SHP77 (cell line): Measurements from ENCODE around the gene KLHL21.
A peak's percentile ranks its signal among the peaks of the same experiment; 100 is the strongest.

Source experiments
- DNase-seq, 2 experiments: peaks; one replicate each; lab custom pipeline; 2025; lab: John Stamatoyannopoulos, UW

KLHL21 gene

DNA sequence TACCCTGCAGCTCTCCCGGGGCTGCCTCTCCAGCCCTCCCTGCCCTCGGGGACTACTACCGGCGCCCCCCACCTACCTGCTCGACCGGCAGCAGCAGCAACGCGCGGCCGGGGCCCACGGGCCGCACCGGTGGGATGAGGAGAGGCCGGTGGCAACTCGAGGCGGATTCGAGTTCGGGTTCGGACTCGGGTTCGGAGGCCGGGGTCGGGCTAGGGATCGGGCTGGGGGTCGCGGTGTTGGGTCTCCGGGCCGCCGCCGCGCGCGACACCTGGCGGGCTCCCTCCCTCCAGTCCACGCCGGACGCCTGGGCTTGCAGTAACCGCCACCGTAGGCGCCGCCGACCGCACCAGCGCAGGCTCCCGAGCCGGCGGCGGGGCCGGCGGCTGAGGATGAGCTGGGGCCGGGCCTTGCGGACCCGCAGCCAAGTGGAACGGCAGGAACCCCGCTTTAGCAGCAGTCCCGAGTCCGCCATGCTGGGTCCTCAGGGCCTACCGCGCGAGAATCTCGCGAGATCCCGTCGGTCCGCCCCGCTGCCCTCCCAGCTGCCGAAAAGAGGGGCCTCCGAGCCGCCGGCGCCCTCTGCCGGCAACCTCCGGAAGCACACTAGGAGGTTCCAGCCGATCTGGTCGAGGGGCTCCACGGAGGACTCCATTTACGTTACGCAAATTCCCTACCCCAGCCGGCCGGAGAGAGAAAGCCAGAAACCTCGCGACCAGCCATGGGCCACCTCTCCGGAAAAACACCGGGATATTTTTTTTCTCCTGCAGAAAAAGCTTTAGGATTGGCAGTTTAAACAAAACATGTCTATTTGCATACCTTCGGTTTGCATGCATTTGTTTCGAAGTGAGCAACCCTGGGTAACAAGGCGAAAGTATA, 48.4 kb downstream of the KLHL21 start, which contains the start of gene NOL9:
TSS of gene NOL9 (minus strand) at position 483 of the 876 bp plus-strand sequence. CDS start at position 472, 11 bp downstream.
- DNase-seq, result peak; percentile 74 to 86

DNA sequence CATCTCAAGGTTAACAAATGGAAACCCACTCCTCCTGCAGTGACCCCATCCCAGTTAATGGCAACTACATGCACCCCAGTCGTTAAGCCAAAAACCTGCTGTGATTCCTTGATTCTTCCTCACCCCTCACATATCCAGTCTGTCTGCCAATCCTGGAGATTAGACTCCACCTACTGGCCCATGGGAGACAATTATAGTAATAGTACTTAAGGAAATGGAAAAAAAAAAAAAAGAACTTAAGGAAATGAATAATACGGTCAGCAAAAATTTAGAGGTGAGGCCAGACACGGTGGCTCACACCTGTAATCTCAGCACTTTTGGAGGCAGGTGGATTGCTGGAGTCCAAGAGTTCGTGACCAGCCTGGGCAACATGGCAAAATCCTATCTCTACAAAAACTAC, 55.4 kb downstream of the KLHL21 start:
- no peak for DNase-seq

DNA sequence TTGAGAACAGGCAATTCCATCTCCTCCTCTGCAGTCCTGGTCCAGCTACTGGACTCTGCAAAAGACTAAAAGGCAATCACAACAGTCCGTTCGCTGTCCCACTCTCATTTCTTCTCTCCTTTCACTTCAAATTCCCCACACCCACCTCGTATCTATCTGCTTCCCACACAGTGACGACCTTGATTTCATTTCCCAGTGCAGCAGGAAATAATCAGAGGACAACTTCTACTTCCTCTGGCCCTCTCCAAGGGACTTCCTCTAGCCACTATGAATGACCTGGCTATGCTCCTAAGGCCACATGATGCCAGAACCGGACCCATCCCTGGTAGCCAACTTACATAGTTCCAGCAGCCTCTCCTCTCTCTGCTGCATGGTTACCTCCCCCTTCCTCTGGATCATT, 56.3 kb downstream of the KLHL21 start:
- no peak for DNase-seq

DNA sequence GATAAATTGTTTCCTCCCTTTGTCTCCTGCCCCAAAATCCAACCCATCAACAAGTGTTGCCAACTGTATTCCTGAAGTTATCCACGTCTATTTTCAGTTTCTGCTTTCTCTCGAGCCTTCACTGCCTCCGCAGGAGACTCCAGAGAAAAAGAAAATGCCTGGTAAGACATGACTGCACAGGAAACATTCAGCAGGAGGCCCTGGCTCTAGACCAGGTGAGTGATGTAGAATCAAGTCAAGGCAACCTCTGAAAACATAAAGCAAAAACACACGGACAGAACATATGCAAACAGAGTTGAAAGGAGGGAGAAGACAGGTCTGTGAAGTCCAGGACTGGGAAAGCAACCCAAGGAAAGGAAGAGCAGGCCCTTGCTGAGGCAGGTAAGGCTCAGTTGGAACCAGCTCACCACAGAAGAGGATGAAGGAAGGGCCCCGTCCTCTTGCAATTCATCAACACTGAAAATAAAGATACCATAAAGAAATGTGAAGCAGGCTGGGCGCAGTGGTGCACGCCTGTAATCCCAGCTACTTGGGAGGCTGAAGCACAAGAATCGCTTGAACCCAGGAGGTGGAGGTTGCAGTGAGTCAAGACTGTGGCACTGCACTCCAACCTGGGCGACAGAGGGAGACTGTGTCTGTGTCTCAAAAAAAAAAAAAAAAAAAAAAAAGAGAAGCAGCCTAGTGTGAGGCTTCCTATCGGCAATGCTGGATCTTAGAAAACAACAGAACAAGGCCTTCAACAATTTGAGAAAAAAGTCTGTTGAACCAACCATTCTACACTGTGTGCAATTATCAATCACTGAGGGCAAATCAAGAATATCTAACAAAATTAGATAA, 57.2 kb downstream of the KLHL21 start:
- DNase-seq, result no peak

DNA sequence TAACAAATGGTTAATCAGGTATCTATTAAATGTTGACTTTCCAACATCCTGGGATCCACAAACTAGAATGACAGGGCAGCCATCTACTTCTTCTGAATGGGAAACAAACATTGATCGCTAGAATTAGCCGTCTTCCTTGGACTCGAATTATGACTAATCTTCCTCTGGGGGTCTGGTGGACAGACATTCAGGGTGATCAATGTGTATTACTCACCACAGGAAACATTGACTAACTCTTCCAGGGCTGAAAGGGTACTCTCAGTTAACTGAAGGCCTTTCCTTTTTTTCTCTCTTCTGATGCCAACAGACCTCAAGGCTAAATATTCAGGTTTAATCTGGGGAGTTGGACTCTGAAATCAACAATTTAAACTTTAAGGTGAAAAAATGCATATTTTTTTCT, 57.8 kb downstream of the KLHL21 start:
- DNase-seq, result no peak
